ENCODE results near the gene CNOT11. TPM values are rescaled to one million over a fixed set of nuclear protein-coding genes. Genes with fewer than 3 reads are reported as not detected.

Gene CNOT11
- total RNA-seq, 1 experiment from 2014 or later, result 38.5 TPM

- intact Hi-C loops (cut with micrococcal nuclease), result no loop called here
- no peak for DNase-seq (ENCODE audit: unreplicated experiment)
- Mint-ChIP-seq H3K27ac (ENCODE audit: low read depth, unreplicated experiment) (no peak overlapping the region), H3K36me3 (ENCODE audit: insufficient read depth, unreplicated experiment) (peaks cover 8% of the 10 kb centered on the region), H3K4me1 (ENCODE audit: insufficient read depth, unreplicated experiment) (peaks cover 44% of the 10 kb centered on the region), H3K9me3 (ENCODE audit: unreplicated experiment) (no peaks in the 10 kb centered on the region), H3K27me3 (ENCODE audit: insufficient read depth, unreplicated experiment) (no peaks in the 10 kb centered on the region), H3K4me3 (ENCODE audit: unreplicated experiment) (no peak overlapping the region)
- TF ChIP-seq CTCF (IDR thresholded peaks at IDR 0.05; ENCODE audit: unreplicated experiment), result no peak
- CTCF ChIA-PET, result interaction anchor here (1.2 kb wide), 1 partner anchor 36 kb away, joined by 3 read pairs; no protein-coding TSS in a partner anchor
- POLR2A ChIA-PET, result no interaction called here
- no TSS peak for BruUV-seq (replicated peaks)
Observed at GRCh38 chr2:101300164-101300563, 47.5 kb downstream of the CNOT11 start.

DNA sequence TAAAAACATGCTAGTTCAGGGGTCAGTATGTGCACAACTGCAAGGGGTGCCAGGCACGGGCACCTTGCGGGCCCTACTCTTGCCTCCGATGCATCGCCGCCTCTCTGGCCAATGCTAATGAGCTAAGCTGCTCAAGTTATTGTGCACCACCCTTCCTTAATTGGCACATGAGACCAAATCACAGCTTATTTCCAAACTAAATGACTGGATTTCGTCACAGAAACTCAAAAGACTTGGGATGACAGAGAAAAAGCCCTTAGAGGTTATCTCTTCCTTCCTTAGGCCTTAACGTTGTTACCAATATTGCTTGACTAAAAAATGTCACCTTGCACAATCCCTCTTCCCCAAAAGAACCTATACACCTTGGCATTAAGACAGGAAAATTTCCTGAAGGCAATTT is 48.1 kb downstream of the CNOT11 start:
- POLR2A ChIA-PET, result interaction anchor here (1.1 kb wide), 1 partner anchor 11 kb away, joined by 4 read pairs; no protein-coding TSS in a partner anchor
- H3K27me3 Mint-ChIP-seq (ENCODE audit: insufficient read depth, unreplicated experiment), result no peaks in the 10 kb centered on the region
- no peak for DNase-seq (ENCODE audit: unreplicated experiment)
- TF ChIP-seq CTCF (IDR thresholded peaks at IDR 0.05; ENCODE audit: unreplicated experiment), result no peak
- H3K4me3 Mint-ChIP-seq (ENCODE audit: unreplicated experiment), result no peak overlapping the region
- H3K4me1 Mint-ChIP-seq (ENCODE audit: insufficient read depth, unreplicated experiment), result peaks cover 49% of the 10 kb centered on the region
- intact Hi-C loops (cut with micrococcal nuclease), result no loop called here
- CTCF ChIA-PET, result interaction anchor here (0.7 kb wide), 1 partner anchor 361 kb away, joined by 3 read pairs; no protein-coding TSS in a partner anchor
- no TSS peak for BruUV-seq (replicated peaks)
- no peaks in the 10 kb centered on the region for H3K9me3 Mint-ChIP-seq (ENCODE audit: unreplicated experiment)
- no peak overlapping the region for H3K27ac Mint-ChIP-seq (ENCODE audit: low read depth, unreplicated experiment)
- peaks cover 8% of the 10 kb centered on the region for H3K36me3 Mint-ChIP-seq (ENCODE audit: insufficient read depth, unreplicated experiment)

DNA sequence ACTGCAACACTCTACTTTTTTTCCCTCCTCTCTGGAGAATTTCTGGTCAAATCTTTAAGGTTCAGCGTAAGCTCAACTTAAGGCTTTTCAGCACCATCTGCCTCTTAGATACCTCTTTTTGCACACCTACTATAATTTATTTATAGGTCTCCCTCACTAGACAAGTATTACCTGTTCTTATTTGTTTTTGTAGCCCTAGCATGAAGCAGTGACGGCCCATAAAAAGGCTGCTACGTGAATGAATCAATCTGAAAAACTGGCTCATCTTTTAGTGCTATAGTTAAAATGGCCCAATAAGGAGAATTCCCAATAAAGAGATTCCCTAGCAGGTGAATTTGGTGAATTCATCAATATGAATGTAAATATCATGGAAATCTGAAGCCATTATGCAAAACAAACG is 49.3 kb downstream of the CNOT11 start:
- no peak for TF ChIP-seq CTCF (IDR thresholded peaks at IDR 0.05; ENCODE audit: unreplicated experiment)
- intact Hi-C loops (cut with micrococcal nuclease), result no loop called here
- H3K27ac Mint-ChIP-seq (ENCODE audit: low read depth, unreplicated experiment), result no peak overlapping the region
- no peaks in the 10 kb centered on the region for H3K9me3 Mint-ChIP-seq (ENCODE audit: unreplicated experiment)
- no peak for DNase-seq (ENCODE audit: unreplicated experiment)
- BruUV-seq (replicated peaks), result no TSS peak
- H3K4me1 Mint-ChIP-seq (ENCODE audit: insufficient read depth, unreplicated experiment), result peaks cover 53% of the 10 kb centered on the region
- H3K36me3 Mint-ChIP-seq (ENCODE audit: insufficient read depth, unreplicated experiment), result peaks cover 8% of the 10 kb centered on the region
- no peaks in the 10 kb centered on the region for H3K27me3 Mint-ChIP-seq (ENCODE audit: insufficient read depth, unreplicated experiment)
- no peak overlapping the region for H3K4me3 Mint-ChIP-seq (ENCODE audit: unreplicated experiment)
- ChIA-PET CTCF (interaction anchor here (0.5 kb wide), 1 partner anchor 18 kb away, joined by 3 read pairs; no protein-coding TSS in a partner anchor), POLR2A (interaction anchor here (1.0 kb wide), 1 partner anchor 9 kb away, joined by 4 read pairs; no protein-coding TSS in a partner anchor)

- Mint-ChIP-seq H3K9me3 (ENCODE audit: unreplicated experiment) (no peaks in the 10 kb centered on the region), H3K4me3 (ENCODE audit: unreplicated experiment) (no peak overlapping the region), H3K27ac (ENCODE audit: low read depth, unreplicated experiment) (peak overlapping the region; percentile 54), H3K27me3 (ENCODE audit: insufficient read depth, unreplicated experiment) (no peaks in the 10 kb centered on the region), H3K4me1 (ENCODE audit: insufficient read depth, unreplicated experiment) (peaks cover 47% of the 10 kb centered on the region), H3K36me3 (ENCODE audit: insufficient read depth, unreplicated experiment) (peaks cover 8% of the 10 kb centered on the region)
- no peak for DNase-seq (ENCODE audit: unreplicated experiment)
- POLR2A ChIA-PET, result interaction anchor here (0.6 kb wide), 1 partner anchor 99 kb away, joined by 3 read pairs; no protein-coding TSS in a partner anchor
- no peak for TF ChIP-seq CTCF (IDR thresholded peaks at IDR 0.05; ENCODE audit: unreplicated experiment)
- CTCF ChIA-PET, result interaction anchor here (0.5 to 1.0 kb wide), 3 partner anchors 18 to 300 kb away, joined by 3 to 4 read pairs (median 4); no protein-coding TSS in a partner anchor
- BruUV-seq (replicated peaks), result no TSS peak
- intact Hi-C loops (cut with micrococcal nuclease), result no loop called here
Observed at GRCh38 chr2:101303688-101304087, 51.0 kb downstream of the CNOT11 start.

Data from MCF 10A (cell line).